NCI-H128 (cell line): ENCODE data around the gene BUB1B.

Source experiments
- DNase-seq: peaks from one replicate; lab custom pipeline; 2025; ENCODE audit not compliant: unreplicated experiment; lab: John Stamatoyannopoulos, UW

Gene BUB1B

DNA sequence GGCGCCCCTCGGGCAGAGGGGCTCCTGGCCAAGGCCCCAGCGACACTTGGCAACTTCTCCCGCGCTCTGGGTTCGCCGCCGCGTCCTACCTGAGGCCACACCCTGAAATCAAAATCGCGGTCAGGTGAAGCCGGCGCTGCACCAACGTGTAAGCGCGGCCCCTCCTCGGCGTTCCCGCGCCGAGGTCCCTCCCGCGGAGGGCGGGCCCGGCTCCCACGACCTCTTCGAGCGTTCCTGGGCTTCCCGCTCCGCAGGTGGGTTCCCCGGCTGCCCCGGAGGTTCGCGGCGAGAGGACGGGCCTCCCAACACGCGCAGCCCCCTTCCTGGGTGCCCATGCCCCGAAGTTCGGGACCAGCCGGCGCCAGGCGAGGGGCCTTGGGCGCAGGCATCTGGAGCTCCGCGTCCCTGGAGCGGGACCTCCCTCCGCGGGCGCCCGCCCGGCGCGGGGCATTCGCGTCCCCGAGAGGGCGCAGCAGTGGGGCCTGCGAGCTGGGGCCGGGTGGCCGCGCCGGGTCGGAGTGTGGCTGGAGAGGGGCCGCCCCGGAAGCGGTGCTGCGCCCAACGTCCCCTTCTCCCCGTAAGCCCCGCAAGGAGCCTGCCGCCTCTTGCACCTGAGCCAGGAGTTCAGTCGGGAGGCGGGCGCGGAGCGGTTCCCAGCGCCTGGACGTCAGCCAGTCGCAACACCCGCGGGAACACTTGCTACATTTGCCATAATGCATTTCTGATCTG is 91.7 kb downstream of the BUB1B start:
- no peak for DNase-seq

DNA sequence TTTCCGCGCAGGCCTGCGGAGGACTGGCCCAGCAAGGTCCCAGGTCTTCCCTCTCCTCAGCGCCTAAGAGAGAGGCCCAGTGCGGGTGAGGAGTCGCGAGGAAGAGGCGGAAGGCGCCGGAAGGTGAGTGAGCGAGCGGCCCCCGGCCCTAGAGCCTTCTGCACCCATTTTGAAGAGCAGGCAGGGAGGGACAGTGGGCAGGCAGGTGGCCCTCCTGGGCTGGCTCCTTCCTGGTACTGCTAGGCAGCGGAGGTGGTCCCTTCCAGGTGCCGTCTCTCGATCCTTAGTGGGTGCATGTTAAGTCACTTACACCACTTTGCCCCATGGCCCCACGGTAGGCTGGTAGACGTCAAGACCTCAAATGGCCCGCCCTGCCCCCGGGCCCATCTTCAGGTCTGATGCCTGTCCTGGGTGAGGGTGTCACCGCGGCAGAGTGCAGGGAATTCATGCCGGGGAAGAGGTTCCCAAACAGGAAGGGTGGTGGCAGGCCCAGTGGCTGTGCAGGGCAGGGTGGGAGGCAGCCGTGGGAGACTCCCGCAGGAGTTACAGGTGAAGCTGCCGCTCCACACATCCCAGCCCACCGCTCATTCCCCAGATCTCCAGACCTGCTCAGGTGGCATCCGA is 92.4 kb downstream of the BUB1B start:
- no peak for DNase-seq

DNA sequence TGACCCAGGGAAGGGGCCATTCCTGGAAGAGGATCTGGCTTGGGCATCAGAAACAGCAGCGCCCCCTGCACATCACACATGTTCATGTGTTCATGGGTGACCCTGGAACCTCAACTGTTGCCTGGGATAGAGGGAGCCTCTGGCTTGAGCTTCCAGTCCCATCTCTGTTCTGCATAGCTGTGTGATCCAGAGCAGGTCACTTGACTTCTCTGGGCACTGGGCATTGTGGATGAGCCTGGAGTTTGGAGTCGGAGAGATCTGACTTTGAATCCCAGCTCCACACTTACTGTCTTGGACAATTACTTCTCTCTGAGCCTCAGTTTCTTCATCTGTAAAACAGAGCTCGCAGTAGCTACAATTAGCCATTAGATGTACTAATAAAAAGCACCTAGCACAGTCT is 93.6 kb downstream of the BUB1B start:
- DNase-seq: no peak

DNA sequence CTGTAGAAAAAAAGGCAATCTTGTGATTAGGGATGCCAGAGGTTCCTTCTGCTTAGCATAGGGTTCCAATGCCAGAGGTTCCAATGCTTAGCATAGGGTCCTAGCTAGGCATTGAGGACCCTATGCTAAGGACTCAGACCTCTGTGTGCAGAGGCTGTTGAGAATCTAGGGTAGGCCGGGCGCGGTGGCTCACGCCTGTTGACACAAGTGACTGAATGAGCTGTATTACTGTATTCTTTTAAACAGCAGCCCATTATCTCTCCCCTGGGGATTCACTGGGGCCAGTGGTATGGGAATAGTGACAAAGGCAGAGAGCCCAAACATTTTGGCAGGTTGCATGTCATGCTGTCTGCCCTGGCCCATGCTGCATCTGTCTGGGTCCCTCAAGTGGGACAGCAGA is 94.2 kb downstream of the BUB1B start:
- no peak for DNase-seq

DNA sequence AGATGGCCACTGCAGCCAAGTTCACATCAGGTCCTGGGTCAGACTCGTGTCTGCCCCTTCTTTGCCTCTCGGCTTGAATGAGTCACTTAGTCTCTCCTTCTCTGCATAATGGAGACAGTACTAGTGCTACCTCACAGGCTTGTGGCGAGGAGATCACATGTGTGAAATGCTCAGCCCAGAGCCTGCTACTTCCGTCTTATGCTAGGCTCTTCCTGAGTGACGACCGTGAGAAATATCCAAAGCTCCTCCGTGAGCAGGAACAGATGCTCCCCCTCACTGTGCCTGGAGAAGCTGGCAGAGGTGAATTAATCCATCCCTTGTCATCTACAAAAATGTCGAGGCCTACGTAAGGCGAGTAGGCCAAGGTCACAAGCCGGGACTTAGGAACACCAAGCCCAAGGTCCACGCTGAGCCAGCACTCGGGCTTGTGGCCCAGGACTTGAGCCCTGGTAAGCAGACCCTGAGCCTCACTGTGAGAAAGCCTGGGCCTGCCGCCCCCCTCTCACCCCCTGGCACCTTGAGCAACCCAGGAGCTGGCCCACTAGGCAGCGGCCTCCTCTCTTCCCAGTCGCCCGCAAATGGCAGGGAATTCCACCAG is 95.9 kb downstream of the BUB1B start:
- DNase-seq: no peak

DNA sequence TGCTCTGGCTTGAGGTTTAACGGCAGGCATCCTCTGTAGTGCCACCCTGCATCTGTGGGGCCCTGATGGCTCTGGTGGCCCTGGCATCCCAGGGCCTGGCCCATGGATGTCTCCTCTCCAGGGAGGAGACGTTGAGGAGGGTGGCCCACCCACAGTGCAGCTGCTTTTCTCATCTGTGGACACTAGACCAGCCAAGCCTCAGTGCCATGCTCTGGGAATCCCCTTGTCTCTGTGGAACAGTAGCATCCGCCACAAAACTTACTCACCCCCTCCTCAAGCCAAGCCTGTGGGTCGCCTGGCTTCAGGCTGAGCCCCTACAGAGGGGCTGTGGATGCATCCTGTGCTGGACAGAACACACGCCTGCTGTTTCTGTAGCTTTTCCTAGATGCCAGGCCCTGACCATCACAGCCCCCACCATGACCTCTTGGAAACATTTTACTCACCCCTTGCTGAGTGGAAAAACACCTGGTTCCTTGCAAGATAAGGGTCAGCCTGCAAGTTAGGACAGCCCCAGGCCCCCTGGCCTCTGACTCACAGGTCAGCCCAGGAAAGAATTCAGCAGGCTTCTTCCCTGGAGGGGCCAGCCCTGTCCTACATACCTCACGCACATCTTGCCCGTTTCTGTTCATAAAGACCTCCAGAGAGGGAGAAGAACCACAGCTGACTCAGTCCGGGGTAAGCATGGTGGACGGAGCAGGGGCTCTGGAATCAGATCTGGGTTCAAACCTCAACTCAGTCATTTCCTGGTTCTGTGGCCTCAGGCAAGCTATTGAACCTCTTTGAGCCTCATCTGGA is 97.0 kb downstream of the BUB1B start:
- no peak for DNase-seq

DNA sequence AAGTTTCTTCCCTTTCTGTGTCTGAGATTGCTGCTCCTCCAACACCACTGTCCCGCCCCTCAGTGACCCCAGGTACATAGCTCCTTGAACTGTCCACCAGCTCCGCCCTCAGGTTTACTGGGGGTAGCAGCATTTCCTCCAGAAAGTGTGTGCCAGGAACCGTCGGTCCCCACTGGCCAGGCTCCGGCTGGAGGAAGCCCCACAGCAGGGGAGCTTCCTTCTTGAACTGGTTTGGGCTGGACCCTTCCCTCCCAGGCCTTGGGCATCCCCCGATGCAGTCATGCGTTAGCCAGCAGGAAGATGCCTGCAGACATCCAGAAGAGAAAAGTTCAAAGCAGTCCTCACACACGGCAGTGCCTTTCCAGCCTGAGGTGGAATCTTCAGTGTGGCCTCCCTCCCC is 97.7 kb downstream of the BUB1B start:
- DNase-seq: no peak

DNA sequence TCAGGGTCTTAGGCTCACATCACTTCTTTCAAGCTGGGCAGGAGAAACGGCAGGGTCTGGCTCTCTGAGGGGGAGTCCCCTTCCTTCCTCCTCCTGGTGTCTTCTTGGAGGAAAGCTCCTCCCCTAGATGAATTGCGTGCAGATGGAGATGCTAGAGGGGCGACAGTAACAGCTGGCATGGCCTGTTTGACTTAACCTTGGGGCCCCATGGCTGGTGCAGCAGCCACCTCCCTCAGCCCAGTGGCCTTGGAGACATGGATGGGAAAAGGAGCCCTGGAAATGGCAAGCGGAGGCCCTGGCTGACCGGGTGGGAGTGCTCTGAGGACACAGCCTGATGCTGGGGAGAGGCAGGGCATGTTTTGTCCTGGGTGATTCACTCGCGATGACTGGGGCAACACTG is 98.2 kb downstream of the BUB1B start:
- no peak for DNase-seq

DNA sequence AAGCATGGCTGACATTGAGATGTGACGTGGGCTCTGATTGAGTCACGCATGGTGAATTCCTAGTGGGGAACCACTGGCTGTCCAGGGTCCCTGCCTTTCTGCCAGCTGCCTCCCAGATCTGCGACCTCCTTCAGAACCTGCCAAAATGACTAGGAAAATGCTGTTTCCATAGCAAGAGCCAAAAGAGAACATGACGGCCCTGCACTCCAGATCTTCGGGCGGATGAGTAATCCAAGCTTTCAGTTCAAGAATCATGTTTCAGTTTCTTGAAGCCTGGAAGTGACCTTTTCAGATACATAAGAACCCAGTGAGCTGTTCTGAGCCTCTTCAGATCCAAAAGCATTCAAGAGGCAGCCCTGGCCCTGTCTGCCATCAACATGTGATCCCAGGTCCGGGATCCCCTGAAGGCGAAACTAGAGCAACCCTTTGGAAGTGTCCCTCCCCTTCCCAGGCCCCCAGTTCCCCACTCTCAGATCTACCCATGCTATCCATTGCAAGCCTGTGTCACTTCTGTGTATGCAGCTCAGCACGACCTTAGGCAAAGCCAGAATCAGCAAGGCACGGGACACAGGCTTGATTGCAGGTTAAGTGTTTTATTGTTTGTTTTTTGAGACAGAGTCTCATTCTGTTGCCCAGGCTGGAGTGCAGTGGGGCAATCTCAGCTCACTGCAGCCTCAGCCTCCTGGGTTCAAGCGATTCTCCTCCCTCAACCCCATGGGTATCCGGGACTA is 102.3 kb downstream of the BUB1B start:
- no peak for DNase-seq

DNA sequence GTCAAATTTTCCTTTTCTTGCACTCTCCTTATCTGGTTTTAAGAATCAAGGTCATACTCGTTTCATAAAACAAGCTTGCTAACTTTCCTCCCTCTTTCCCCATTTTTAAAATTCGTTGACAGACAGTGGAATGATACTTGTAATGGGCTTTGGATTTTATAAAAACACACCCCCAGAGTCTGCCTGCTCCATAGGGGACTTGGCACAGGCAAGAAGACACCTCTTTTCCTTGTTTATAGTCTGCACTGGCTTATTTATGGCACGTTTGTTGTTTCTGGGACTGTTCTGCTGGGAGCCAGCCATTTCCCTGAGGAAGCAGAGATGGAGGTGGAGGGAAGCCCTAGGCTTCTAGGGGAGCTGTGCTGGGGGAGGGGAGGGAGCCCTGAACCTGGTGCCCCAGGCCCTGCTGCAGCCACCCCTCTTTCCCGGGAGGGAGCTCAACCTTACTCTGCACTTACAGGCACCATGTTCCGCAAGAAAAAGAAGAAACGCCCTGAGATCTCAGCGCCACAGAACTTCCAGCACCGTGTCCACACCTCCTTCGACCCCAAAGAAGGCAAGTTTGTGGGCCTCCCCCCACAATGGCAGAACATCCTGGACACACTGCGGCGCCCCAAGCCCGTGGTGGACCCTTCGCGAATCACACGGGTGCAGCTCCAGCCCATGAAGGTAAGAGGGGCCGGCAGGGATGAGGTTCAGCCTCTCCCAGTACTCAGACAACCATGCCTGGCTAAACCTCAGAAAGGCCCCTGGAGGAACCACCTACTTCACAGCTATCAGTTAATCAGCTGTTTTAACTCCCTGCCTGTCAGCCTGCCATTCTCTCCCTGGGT is 103.7 kb downstream of the BUB1B start:
- DNase-seq: no peak

DNA sequence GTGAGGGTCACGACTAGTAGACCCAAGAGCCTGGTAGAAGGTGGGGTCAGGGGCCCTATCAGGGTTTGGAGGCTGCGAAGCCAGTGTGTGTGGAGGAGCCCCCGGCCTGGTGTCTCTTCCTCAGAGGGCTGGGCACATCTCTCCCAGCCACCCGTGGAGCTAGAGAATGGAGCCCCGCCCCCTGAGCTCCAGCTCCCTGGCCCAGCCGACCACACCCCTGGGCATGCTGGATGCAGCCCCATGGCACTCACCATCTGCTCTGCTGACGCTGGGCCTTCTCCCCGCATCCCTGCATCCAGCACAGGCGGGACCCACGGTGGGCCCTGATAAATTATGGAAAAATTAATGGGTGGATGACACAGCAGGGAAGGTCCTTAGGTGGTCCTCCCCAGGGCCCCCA is 104.5 kb downstream of the BUB1B start:
- DNase-seq: no peak

DNA sequence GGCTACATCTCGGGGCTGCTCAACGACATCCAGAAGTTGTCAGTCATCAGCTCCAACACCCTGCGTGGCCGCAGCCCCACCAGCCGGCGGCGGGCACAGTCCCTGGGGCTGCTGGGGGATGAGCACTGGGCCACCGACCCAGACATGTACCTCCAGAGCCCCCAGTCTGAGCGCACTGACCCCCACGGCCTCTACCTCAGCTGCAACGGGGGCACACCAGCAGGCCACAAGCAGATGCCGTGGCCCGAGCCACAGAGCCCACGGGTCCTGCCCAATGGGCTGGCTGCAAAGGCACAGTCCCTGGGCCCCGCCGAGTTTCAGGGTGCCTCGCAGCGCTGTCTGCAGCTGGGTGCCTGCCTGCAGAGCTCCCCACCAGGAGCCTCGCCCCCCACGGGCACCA is 105.0 kb downstream of the BUB1B start:
- no peak for DNase-seq

DNA sequence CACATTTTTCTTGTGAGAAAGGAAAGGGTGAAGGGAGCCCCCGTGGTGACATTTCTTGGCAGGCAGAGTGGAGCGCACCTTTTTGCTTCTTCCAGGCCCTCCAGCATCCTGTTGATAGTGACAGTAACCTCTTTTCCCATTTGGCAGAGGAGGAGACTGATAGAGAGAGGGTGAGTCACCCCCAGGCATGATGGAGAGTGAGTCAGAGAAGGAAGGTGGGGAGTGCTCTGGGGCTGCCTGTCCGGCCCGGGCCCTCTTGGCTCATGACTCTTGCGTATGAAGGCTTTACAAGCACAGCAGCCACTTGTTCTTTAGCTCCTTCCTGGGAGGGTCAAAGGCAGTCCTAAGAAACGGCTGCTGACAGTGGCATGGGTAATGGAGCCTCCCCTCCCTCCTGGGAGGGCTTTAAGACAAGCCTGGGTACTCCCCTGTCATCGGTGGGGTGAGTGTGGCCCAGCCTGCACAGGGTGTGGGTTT is 106.0 kb downstream of the BUB1B start:
- no peak for DNase-seq

DNA sequence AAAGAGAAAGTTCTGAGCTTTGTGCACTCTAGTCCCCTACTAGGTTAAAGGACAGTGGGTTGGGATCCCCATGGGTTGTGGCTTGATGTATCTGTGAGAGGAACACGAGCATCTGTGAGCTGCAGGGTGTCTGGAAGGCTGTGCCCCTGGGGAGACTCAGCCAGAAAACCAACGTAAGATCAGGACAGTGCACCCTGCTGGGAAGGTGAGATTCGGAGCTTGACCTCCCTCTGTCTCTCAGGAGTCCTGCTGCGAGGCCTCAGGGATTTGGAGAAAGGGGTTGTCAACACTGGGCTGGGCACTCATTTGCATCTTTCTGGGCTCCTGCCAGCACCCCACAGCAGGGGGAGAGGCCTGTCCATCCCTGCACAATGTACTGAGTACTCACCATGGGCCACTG is 106.8 kb downstream of the BUB1B start:
- no peak for DNase-seq

DNA sequence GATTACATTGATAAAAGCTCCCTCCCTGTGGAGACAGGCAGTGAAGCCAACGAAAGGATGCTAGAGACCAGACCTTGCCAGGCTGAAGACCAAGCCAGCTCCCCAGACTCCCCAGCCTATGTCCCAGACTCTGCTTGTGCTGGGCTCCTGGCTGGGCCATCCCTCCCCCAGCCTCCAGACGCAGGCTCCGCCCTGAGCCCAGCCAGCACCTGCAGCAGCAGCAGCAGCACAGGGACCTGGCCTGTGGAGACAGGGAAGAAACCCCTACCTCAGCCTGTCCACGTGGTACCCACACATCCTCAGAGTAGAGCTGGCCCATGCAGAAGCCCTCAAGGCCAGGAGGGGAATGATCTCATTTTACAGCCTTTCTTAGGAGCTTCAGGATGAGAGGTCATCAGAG is 108.7 kb downstream of the BUB1B start:
- no peak for DNase-seq

DNA sequence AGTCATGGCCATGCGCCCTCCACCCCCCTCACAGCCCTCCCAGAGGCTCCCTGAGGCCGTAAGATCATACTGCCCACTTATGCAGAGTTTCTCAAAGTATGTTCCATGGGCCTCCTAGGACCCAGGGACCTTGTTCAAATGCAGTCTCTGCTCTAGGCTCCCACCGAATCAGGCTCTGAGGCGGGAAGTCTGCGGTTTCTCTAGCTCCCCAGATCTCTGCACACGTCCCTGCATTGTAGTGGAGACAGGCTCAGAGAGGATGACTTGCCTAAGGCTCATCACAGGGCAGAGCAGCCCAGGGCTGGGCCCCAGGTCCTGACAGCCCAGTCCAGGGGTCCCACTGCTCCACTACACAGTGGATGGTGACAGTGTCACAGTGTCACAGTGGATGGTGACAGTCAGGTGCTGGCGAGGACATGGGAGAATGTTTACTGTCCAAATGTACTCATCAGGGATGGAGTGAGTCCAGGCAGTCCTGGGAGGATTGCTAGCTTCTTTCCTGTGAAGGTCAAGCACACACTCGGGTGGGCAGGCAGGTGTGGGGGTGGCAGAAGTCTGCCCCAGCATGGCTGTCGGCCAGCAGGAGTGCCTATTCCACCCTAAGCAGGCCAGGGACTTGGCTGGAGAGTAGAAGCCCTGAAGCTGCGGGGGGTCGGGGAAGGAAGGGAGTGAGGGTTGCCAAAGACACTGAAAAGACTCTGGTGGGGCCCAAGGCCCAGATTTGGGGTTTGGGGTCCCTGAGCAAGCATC is 109.6 kb downstream of the BUB1B start:
- no peak for DNase-seq
